ENCODE measurements around the gene MAP7D1. TPM values are rescaled to one million over a fixed set of nuclear protein-coding genes. Genes with fewer than 3 reads are reported as not detected.

The MAP7D1 gene
- total RNA-seq, 1 donor from 2014 or later: 212 TPM

- intact Hi-C loops (cut with micrococcal nuclease): no loop called here
Measured at GRCh38 chr1:36151134-36151844, 4.7 kb upstream of the MAP7D1 start.

- intact Hi-C loops (cut with micrococcal nuclease): no loop called here
Measured at GRCh38 chr1:36151845-36152203, 4.1 kb upstream of the MAP7D1 start.

- intact Hi-C loops (cut with micrococcal nuclease): no loop called here
Measured at GRCh38 chr1:36153476-36153875, 2.5 kb upstream of the MAP7D1 start.

- intact Hi-C loops (cut with micrococcal nuclease): no loop called here
Measured at GRCh38 chr1:36154335-36154734, 1.6 kb upstream of the MAP7D1 start.

GRCh38 chr1:36154765-36155407 is 1.1 kb upstream of the MAP7D1 start:
- intact Hi-C loops (cut with micrococcal nuclease): loop anchor here (5.0 kb wide), 1 partner anchor 152 kb away; the partner anchor contains the start of gene SH3D21

- intact Hi-C loops (cut with micrococcal nuclease): loop anchor here (5.0 kb wide), 1 partner anchor 151 kb away; the partner anchor contains the start of gene SH3D21
Measured at GRCh38 chr1:36156329-36157114, 562 bp downstream of the MAP7D1 start.

GRCh38 chr1:36157115-36157903 is 1.3 kb downstream of the MAP7D1 start:
- intact Hi-C loops (cut with micrococcal nuclease): loop anchor here (5.0 kb wide), 1 partner anchor 150 kb away; the partner anchor contains the start of gene SH3D21

- intact Hi-C loops (cut with micrococcal nuclease): loop anchor here (5.0 kb wide), 1 partner anchor 149 kb away; the partner anchor contains the start of gene SH3D21
Measured at GRCh38 chr1:36157973-36158826, 2.2 kb downstream of the MAP7D1 start.

GRCh38 chr1:36158827-36159252 is 2.9 kb downstream of the MAP7D1 start:
- intact Hi-C loops (cut with micrococcal nuclease): loop anchor here (5.0 kb wide), 1 partner anchor 148 kb away; the partner anchor contains the start of gene SH3D21

GRCh38 chr1:36159614-36160387 is 3.8 kb downstream of the MAP7D1 start:
- intact Hi-C loops (cut with micrococcal nuclease): loop anchor here (5.0 kb wide), 1 partner anchor 148 kb away; the partner anchor contains the start of gene SH3D21

GRCh38 chr1:36160388-36160948 is 4.5 kb downstream of the MAP7D1 start:
- intact Hi-C loops (cut with micrococcal nuclease): no loop called here

- intact Hi-C loops (cut with micrococcal nuclease): loop anchor here (1.0 kb wide), 1 partner anchor 124 kb away; no protein-coding TSS in a partner anchor
Measured at GRCh38 chr1:36160949-36161485, 5.1 kb downstream of the MAP7D1 start.

- intact Hi-C loops (cut with micrococcal nuclease): loop anchor here (1.0 kb wide), 2 partner anchors 13 to 123 kb away; partner anchors contain the start of gene TRAPPC3
Measured at GRCh38 chr1:36161641-36162531, 5.9 kb downstream of the MAP7D1 start.

GRCh38 chr1:36162680-36163239 is 6.8 kb downstream of the MAP7D1 start:
- intact Hi-C loops (cut with micrococcal nuclease): loop anchor here (1.0 kb wide), 1 partner anchor 13 kb away; the partner anchor contains the start of gene TRAPPC3

GRCh38 chr1:36163426-36163825 is 7.5 kb downstream of the MAP7D1 start:
- intact Hi-C loops (cut with micrococcal nuclease): no loop called here

GRCh38 chr1:36164361-36164760 is 8.4 kb downstream of the MAP7D1 start:
- intact Hi-C loops (cut with micrococcal nuclease): no loop called here

GRCh38 chr1:36165145-36165544 is 9.2 kb downstream of the MAP7D1 start:
- intact Hi-C loops (cut with micrococcal nuclease): no loop called here

Data from T-helper 2 cell treated with Interferon-gamma antibody and Interleukin-4, amounts not matched to agents 100 ng/mL and 5 ng/mL, for 36 hours (primary cell).